Fibroblast of peridontal ligament (primary cell): ENCODE measurements around the gene AJM1.
"Not testable (repeated sequence)": the region's sequence is repeated elsewhere in the genome, so short reads cannot be mapped to it uniquely, and the experiment has no call there.

Experiments
- DNase-seq: peaks from one replicate; pipeline ENCODE4 v3.0.0-alpha.2; 2010; ENCODE audit errors: extremely low read depth

The AJM1 gene

DNA sequence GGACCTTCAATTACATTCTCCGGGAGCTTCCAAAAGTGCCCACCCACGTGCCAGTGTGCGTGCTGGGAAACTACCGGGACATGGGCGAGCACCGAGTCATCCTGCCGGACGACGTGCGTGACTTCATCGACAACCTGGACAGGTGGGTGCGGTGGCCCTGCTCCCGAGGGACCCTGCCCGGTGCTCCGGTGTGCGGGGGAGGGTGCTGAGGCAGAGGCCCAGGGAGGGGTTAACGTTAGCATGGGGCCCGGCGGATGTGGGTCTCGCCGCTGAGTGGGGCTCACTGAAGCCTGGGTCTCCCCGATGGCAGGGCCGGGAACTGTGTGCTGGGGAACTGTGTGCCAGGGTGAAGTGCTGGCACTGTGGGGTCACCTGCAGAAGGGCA, 10.6 kb upstream of the AJM1 start:
- no peak for DNase-seq

DNA sequence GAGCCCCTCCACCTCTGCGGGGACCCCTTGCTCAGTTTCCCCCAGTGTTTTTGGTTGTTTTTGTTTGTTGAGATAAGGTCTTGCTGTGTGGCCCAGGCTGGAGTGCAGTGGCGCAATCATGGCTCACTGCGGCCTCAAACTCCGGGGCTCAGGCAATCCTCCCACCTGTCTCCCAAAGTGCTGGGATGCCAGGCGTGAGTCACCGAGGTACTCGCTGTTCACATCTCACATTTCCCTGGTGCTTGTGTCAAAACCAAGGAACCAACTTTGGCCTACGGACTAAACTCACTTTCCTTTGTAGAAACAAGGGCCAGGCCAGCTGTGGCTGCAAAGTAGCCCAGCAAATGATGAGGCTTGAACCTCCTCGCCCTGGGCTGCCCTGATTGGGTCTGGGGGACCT, 9.7 kb upstream of the AJM1 start:
- DNase-seq = no peak

GRCh38 chr9:136833381-136834048, 8.8 kb upstream of the AJM1 start:
- not testable (repeated sequence) for DNase-seq

GRCh38 chr9:136835162-136835931, 6.9 kb upstream of the AJM1 start:
- no peak for DNase-seq

GRCh38 chr9:136835932-136836904, 6.1 kb upstream of the AJM1 start:
- no peak for DNase-seq

- no peak for DNase-seq
Observed at GRCh38 chr9:136837146-136837855, 5.0 kb upstream of the AJM1 start.

- DNase-seq = not testable (repeated sequence)
Observed at GRCh38 chr9:136837856-136838277, 4.4 kb upstream of the AJM1 start.

DNA sequence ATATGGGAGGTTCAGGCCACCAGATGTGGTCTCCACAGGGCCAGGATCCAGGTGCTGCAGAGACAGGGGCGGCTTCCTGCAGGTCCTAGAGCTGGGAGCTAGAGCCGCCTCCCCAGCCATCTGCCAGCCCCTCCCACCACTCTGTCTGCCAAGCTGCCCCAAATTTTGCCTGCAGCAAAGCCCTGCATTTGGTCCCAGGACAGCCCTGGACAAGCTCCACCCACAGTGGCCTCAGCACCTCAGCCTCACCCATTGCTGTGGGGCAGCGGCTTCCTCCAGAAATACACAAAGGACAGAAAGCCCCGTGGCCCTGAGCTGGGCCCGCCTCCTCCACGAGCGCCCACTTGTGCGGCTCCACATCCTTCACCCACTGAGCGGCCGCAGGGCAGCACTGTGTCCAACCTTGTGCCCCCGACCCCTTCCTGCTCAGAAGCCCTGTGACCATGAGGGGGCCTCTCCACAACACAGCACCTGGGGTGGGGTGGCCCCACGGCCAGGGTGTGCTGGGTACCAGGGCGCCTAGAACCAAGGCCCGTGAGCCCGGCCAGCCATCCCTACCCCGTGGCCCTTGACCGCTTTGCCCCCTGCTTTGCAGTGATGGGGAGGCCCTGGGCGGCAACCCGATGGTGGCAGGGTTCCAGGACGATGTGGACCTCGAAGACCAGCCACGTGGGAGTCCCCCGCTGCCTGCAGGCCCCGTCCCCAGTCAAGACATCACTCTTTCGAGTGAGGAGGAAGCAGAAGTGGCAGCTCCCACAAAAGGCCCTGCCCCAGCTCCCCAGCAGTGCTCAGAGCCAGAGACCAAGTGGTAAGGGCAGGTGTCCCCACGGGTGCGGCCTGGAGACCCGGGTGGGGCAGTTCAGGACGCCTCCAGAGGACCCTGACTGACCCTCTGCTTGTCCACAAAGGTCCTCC, 3.7 kb upstream of the AJM1 start:
- no peak for DNase-seq

GRCh38 chr9:136839229-136840139, 2.8 kb upstream of the AJM1 start:
- no peak for DNase-seq

- DNase-seq = no peak
Observed at GRCh38 chr9:136840140-136840876, 2.0 kb upstream of the AJM1 start.

- peak; percentile 32 for DNase-seq
Observed at GRCh38 chr9:136840877-136841645, 1.2 kb upstream of the AJM1 start.

GRCh38 chr9:136841646-136842379, 465 bp upstream of the AJM1 start:
- DNase-seq = not testable (repeated sequence)

- not testable (repeated sequence) for DNase-seq
Observed at GRCh38 chr9:136843159-136843800, 1.0 kb downstream of the AJM1 start.

DNA sequence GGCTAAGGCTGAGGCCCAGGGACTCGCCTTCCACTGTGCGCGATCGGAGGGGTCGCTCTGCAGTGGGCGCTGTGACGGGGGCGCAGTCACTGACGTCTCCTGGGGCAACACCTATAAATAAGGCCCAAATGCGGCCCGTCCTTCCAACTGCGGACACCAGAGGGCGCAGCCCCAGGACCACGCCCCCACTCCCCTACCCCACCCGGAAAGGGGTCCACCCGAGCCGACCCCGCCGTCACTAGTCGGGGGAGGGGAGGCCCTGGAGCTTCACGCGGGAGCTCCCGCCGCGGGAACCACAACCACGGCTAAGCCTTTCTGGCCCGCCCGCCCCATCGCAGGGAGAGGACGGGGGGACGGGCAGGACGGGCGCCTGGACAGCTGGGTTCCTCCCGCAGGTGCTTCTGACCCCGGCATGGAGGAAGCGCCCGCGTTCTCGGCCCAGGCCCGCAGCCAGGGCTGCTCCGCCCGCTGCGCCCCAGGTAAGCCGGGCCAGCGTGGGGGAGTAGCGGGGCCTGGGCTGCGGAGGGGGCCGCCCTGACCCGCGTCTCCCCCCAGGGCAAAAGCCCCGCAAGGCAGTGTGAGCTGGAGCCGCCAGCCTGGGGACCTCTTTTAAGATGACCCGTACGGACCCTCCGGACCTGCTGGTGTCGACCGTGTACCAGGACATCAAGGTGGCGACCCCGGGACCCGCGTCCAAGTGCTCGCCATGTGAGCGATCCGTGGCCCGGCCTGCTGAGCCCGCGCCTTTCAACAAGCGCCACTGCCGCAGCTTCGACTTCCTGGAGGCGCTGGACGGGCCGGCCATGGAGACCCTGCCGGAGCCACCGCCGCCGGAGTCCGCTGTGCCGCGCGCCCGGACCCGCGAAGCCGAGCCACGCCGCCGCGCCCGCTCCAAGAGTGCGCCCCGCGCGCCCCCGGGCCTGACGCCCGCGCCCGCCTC, 1.8 kb downstream of the AJM1 start:
- DNase-seq = not testable (repeated sequence)

GRCh38 chr9:136844761-136845464, 2.6 kb downstream of the AJM1 start:
- no peak for DNase-seq
